Amniotic epithelial cell (primary cell): ENCODE data around the gene SRGAP3.

Experiments used
- DNase-seq: peaks from one replicate; pipeline ENCODE4 v3.0.0-alpha.2; 2010; ENCODE audit warnings: low read depth

The SRGAP3 gene

DNA sequence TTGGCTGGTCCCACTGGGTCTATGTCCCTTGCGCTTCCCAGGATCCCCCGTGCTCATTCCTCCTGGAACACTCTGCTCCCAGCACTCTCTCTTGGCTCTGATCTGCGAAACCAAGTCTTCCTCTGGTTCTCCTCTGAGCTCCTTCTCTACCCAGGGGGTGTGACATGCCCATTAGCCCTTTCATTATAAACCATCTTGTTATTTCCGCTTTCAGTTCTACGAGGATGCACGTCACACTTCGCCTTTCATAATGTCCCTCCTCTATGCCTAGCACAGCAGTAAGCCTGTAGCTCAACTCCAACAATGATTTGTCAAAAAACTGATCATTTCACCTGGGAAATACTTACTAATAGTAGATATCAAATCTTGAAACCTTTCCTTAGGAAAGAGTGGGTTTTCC, 234.2 kb downstream of the SRGAP3 start:
- no peak for DNase-seq

DNA sequence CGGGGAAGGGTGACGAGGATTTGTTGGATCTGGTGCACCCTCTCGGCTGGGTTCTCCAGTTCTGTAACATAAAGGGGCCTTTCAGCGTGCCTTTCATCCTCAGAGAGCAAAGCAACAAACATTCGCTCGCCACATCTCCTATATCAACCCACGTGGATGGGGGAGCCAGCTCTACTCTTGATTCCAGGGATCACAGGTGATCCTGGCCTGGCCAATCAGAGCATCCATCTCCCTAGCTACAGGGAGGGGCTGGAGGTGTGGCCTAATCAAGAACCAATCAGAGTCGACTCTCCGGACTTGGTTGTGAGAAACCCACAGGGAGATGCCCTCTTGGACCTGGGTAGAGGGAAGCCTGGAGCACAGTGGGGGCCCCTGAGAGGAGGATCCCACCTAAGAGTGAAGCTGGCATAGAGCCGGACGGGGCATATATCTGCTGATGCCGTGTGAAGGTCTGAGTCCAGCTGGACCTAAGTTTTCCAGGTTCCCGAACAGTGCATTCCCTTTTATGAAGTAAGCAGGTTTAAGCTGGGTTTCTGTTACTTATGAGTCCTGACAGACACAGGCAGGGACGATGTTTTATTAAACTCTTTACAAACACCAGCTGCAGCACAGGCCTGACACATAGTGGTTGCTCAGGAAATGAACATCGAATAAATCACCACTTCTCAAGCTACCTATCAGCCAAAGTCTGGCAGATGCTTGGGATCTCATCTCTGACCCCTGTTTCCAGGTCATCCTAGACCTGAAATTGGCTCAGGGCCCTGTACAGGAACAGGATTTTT, 235.5 kb downstream of the SRGAP3 start:
- DNase-seq, result peak; percentile 47

DNA sequence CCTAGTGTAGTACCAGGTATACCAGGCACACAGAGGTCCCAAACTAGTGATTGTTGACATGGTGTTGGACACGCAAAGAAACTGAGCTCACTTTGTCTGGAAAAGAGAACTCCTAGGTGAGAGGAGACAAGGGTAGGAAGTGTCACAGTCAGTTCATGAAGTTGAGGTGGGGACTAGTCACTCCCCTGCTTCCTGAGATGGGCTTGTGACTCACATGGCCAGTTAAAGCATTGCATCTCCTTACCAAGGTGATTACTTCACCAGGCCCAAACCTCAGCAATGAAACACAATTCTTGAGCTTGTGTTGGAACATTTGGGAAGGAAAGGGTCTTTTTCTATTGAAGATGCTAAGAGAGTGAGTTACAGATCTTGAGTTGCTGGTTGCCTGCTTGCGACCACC, 236.9 kb downstream of the SRGAP3 start:
- DNase-seq, result no peak

DNA sequence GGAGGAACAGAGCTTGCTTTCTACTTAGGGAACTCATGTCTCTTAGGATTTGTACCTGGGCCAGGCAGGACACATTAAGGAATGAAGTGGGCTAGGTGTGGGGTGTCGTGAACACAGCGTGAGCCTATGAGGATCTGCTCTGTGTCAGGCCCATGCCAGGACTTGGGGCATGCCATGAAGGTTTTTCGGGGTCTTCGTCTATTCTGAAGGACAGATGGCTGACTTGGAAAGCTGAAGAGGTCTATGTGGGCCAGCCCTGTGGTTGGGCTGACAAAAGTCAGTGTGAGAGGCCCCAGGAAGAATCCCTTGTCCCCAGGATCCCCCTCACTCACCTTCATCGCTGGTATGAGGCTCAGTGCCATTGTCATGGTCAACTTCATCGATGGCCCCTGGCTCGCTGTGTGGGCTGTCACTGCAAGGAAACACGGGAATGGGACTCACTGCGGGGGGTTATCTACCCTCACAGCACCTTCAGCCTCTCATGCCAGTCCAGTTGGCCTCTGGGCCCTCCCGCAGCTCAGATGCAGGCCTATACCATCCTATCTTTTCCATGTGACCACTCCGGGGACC, 239.4 kb downstream of the SRGAP3 start:
- DNase-seq, result no peak

DNA sequence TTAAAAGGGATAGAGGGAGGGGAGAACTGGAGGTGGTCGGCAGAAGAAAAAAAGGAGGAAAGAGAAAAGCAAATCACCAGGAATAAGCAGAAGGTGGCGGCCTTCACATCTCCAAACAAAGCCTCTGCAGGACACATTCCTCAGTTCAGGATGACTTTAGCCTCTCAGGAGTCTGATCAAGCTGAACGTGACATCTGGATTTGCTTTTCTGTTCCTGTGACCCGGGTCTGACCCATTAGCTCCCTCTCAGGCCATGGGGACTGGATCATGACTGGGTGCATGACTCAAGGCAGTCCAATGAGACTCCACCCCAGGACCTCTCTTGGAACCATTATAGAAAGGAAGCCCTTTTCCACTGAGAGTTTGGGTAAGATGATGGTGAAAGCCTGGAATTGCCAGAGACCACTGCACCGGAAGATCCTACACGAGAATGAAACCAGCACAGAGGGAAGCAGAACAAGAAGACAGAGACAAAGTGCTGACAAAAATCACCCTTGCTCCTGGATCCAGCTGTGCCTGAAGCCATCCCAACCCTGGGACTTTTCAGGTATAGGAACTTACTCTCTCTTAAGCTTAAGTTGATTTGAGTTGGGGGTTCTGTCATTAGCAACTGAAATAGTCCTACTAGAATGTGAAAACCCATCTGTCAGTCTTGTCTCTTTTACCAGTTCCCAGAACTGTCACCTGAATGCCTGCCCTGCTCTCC, 240.7 kb downstream of the SRGAP3 start:
- no peak for DNase-seq

DNA sequence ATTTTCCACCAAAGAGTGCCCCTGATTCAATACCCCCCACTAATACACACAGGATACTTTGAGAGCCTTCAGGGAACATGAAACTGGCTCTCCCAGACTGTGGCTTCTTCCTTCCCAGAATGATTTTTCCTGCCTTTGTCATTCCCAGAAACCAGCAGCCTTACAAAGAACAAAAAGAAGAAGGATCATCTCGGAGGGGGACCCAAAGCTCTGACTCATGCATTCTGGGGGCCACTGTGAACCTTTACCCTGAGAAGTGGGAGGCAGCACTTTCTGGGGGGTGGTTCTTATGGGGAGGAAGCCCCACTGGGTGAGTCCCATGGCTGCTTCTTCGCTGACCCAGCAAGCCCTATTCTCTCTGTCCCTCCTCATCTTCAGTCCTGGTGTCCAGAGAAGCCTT, 241.5 kb downstream of the SRGAP3 start:
- DNase-seq, result no peak

DNA sequence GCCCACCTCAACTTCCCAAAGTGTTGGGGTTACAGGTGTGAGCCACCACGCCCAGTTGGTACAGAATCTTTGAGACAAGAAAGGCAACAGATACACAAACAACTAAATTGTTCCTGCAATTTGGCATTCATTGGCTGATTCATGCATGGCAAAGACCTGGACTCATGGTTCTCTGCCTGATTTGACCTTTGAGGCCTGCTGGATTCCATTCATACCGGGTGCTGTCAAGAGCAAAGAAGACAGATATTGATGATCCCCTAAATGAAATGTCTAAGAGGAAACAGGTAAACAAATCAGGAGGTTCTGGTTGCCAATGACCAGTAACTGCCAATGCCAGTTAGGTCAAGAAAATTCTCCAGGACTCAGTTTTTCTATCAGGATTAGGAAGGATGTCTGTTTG, 242.2 kb downstream of the SRGAP3 start:
- DNase-seq, result no peak

DNA sequence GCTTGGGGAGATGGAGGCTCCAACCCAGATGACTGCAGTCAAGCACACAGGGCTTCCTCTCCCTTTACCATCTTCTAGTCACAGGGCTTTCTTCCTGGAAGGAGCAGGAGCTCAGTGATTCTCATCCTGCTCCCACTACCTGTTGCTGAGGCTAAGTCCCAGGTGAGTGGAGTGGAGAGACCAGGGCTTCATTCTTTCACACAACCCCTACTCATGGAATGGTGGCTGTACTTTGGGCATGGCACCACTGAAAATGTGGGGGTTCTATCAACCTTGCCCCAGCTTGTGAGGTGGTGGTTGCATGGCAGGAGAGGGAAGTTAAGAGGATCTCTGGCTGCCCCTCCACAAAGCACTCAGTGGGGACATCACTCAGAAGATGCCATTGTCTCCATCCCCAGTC, 249.4 kb downstream of the SRGAP3 start:
- no peak for DNase-seq

DNA sequence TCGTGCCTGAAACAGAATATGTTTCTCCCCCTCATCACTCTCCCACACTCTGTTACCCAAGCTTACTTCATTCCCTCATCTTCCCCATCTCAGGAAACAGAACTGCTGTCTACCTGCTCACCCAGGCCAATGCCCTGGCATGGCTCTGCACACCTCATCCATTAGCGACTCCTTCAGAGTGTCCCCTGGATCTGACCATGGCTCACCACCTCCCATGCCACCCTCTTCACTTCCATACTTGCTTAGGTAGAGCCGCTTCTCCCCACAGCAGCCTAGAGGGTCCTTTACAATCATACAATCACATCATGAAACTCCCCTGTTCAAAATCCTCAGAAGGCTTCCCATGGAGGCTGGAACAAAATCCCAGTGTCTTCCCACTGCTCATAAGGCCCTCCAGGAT, 252.3 kb downstream of the SRGAP3 start:
- no peak for DNase-seq

DNA sequence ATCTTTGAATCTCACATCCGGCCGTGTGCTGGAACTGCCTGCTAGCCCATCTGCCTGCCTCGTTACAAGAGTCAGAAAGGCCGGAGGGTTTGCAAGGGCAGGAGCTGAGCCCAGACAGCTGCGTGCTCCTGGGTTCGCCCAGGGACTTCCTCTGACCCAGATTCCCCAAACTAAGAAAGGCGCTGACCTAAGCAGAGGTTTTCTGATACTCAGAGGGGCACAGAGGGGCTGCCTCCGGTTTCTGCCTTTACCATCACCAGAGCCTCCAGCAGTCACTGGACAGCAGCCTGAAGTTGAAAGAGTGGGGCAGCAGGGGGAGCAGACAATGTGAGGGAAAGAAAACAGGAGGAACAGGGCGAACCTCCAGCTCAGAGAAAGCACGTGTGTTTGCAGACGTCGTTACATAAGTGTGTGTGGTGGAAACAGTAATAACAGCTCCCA, 252.7 kb downstream of the SRGAP3 start:
- DNase-seq, result peak; percentile 32

DNA sequence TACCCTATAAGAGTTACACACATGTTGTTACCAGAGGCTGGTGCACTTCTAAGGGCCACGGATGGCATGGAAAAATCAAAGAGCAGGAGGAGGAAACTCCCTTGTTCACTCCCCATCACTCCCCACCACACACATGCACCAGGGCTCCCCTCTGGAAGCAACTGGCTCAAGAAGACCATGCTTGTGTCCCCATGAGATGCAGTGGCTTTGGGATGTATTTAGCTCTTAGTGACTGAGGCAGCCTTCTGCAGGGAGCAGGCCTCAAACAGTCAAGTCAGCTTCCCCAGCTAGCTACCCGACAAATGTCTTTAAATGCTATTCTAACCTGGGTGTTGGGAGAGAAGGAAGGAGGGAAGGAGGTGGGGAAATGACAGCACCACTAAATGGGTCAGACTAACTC, 253.2 kb downstream of the SRGAP3 start:
- no peak for DNase-seq

DNA sequence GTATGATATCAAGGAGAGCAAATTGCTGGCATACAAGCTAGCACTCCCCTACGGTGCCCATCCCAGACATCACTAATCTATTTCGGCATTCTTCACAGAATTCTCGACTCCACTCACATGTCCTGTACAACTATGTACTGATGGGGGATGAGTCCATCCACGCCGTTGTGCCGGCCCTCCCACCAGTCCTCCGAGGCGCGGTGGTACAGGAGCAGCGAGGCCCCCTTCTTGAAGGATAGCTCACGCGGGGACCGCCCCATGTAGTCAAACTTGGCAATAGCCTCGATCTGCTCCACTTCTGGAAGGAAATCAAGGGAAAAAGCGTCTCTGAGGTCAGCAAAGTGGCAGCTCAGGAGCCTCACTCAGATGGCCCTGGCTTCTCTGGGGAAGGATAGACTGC, 255.2 kb downstream of the SRGAP3 start:
- no peak for DNase-seq

DNA sequence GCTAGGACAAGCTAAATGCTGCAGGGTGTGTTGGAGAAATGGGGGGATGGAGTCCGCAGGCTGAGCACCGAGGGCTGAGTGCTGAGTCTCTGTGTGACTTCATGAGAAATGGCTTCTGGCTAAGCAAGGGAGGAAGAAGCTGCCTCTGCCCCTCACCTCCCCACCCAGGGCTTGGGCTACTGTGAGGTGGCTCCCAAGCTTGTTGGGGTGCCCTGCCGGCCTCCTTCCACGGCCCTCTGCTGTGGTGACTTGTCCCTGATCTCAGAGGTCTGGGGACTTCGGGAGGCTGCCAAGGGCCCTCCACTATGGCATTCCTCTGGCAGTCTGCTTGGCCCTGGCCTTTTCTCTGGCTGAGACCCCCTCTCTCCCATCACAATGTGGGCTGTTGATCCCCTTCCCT, 256.1 kb downstream of the SRGAP3 start:
- DNase-seq, result no peak

DNA sequence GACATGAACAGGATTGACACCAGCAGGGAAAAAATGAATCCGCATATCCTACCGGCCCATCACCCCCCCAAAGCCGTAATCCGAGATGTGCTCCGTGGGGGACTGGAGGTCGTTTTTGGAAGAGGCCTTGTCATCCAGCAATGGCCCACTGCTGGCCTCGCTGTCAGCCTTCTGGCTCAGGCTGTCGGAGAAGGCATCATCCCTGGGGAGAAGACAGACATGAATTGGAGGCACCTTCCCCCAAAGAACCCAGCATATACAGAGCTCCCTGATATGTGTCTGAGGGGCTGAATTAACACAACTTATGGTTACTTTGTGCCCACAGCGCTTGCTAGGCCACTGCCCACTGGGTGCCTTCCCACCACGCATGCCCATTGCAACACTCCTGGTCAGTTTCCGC, 256.6 kb downstream of the SRGAP3 start:
- no peak for DNase-seq

DNA sequence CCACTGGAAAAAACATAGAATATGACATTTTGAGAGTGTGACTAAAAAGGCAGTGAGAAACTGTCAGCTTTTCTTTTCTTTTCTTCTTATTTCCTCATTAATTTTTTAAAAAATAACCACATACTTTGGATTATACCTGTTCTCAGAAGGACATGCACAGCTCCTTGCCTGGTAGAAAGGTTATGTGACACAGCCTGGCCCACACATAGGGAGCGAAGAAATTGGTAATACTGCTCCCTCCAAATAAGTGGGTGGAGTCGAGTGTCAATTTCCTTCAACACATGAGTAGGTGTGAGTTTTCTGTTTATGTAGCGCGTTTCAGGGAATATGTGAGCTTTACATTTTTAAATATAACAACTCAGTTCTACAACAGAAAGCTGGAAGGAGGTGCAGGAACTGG, 257.2 kb downstream of the SRGAP3 start:
- DNase-seq, result no peak

DNA sequence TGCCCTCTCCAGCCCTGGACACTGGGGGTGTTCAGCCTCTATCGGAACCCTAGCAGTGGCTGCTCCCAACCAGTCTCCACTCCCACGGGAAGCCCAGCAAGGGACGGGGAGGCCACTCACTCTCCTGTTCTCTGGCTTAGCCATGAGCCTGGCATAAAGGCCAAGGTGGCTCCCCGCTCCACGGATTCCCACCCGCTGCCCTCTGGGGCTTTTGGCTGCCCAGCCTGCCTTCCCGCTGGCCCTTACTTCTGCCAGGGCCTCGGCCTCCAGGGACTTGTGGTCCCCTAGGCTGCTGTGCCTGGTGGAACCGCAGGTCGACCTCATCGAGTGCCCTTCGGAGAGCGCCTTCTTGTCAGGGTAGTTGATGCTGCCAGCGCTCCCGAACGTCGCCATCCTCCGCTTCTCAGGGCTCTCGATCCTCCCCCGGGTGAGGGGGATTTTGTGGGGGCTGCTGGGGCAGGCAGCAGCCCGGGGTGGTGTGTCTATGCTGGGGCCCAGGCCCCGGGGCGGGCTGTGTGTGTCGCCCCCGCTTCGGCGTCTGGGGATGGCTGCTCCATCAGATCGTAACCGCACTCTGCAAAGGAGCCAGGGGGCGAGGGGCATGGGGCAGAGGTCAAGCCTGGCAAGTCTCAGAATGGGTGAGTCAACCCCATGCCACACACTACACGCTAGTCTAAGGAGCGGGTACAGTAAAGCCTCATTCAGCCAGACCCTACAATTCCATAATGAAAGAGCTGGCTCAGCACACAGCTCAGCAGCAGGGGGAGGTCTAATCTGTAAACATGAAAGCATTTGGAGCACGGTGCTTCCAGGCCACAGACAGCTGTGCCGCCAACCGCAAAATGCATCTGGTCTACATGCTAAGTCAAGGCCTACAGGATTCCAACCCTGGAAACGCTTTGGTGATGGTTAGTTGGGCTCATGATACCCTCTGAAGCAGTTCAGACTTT, 258.9 kb downstream of the SRGAP3 start:
- peak; percentile 97 for DNase-seq

DNA sequence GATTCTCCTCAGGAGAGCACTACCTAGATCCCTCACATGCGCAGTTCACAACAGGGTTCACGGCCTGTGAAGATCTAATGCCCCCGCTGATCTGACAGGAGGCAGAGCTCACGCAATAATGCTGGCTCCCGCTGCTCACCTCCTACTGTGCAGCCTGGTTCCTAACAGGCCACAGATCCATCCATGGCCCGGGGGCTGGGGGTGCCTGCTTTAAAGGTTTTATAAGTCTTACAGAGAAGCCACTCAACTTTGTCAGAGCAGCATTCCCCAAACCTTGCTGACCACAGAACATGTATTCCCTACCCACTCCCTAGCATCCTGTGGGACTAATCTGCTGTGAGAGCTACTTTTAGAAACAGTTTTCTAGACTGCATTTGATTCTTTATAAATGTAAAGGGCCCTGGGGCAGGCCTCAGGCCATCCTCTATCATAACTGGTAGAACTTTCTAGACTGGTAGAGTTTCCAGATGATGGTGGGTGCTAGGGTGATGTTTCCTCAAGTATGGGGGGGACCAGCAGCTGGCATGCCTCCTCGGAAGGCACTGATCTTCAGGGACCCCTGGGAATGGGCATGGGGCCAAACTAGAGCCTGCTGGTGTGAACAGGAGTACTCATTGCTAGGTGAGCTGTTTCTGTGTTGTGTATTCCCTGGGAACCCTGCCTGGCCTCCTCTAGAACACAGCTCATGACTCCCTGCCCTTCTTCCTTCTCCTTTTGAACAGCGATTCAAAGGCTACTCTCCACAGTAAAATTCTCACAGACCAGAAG, 260.5 kb downstream of the SRGAP3 start:
- no peak for DNase-seq

DNA sequence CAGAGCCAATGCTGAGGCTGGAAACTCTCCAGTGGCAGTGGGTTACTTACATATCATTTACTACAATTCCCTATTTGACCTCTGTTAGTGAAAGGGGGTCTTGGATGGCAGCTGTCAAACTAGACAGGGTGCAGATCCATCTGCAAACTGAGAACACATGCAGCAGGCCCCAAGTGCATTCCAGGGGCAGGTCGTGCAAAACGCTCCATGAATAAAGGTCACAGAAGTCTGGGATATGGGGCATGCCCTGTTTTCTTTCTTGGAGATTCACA, 261.1 kb downstream of the SRGAP3 start:
- no peak for DNase-seq

DNA sequence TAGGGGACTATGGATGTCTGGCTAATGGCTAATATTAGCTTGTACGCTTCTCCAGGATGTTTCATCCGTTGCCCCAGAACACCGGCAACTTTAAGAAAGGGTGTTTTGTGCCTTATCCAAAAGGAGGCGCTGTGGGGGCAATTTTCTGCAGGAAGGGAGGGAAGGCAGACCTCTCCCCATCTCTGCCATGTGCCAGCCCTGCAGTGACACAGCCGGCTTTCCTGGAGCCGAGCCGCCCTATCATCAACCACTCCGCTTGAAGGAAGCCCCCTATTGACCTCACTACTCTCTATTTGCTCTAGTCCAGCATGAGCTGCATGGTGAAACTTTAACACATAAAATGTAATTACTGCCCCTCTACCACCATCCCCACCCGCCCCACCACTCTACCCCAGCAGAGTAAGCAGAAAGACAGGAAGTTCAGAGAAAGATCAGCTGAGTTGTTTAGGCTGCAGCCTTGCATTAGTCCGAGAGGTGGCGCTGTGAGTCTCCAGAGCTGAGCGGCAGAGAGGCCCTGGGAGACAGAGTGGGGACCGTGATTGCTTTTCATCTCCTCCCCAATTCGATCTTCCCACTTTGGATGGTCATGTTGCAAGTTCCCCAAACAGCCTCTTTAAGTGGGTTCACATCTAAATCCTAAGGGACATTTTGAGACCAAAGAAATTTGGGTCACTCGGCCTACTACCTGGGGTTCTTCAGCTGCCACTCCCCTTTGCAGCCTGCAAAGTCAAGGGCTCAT, 261.6 kb downstream of the SRGAP3 start:
- DNase-seq, result peak; percentile 50

DNA sequence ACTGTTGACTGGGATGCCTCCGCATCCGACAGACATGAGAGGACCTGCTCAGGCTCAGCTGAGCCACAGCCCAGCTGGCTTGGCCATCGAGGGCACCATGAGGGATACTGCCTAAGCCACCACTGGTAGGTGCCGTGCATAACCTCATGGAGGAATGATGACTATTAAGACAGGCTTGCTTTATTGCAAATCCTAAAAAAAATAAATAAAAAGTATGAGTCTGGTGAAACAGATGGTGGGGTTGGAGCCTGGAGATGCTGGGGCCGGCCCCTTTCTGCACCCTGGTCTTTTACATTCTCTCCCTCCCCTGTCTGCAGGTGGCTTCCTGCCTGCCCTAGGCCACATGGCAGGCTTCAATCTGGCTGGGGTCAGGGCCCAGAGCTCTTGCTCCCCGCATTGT, 262.2 kb downstream of the SRGAP3 start:
- DNase-seq, result no peak

DNA sequence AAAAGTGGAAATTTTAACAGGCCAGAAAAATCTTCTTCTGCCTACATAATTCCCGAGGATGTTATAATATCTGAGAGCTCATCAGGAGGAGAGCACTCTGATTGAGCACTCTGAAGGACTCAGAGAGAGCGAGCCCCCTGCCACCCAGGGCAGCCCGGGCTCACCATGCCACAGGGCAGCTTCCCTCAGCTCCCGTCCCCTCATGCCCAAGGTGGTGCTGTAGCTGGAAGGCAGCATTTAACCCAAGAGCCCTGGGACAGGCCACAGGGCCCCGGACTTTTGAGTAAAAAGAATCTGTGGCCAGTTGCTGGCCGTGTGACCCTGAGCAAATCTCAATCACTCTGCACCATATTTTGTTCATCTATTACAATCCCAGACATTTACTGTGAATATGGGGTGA, 262.7 kb downstream of the SRGAP3 start:
- no peak for DNase-seq
